Natural killer cell (primary cell): ENCODE data around the gene COL5A2. TPM values are rescaled to one million over a fixed set of nuclear protein-coding genes. Genes with fewer than 3 reads are reported as not detected.

Experiments used
- ATAC-seq, 3 donors: fragments of 150-1000 bp in 2 of 3; fragments of 200-7000 bp in 1 of 3; cut with Tn5 transposase; 1 replicate in 1 of 3; 2 replicates in 2 of 3; pipeline ENCODE4 v1.10.0; 2021; ENCODE audit warnings: mild to moderate bottlenecking in 2 of 3, moderate library complexity in 2 of 3
- DNase-seq, 2 donors: peaks; one replicate each; pipeline versions ENCODE4 v3.0.0 to v3.0.0-alpha.2; 2013 to 2021; ENCODE audit warnings: mixed read lengths in 1 of 2
- H3K27ac ChIP-seq: one replicate; pipeline ENCODE4 v1.5.1; 2013; ENCODE audit warnings: mild to moderate bottlenecking, low read length
- H3K27me3 ChIP-seq: one replicate; pipeline ENCODE4 v1.6.1; 2013; ENCODE audit warnings: low read length; ENCODE audit not compliant: control insufficient read depth, insufficient read depth
- H3K36me3 ChIP-seq: one replicate; pipeline ENCODE4 v1.6.1; 2013; ENCODE audit warnings: low read length; ENCODE audit not compliant: control insufficient read depth, insufficient read depth
- H3K4me1 ChIP-seq: one replicate; pipeline ENCODE4 v1.6.1; 2013; ENCODE audit warnings: low read length; ENCODE audit not compliant: control insufficient read depth, insufficient read depth
- H3K4me3 ChIP-seq: one replicate; pipeline ENCODE4 v1.5.1; 2013; ENCODE audit warnings: low read length
- H3K9me3 ChIP-seq: one replicate; pipeline ENCODE4 v1.6.1; 2013; ENCODE audit warnings: low read length; ENCODE audit not compliant: control insufficient read depth, insufficient read depth
- H3K27ac Mint-ChIP-seq, 2 donors: one replicate each; pipeline ENCODE4 v1.8.0; 2022; ENCODE audit warnings: mild to moderate bottlenecking in 2 of 2, mixed read lengths in 2 of 2, moderate library complexity in 1 of 2
- H3K27me3 Mint-ChIP-seq, 2 donors: one replicate each; pipeline ENCODE4 v1.8.0; 2022; ENCODE audit warnings: low read depth in 2 of 2, mixed read lengths in 2 of 2
- H3K36me3 Mint-ChIP-seq: one replicate; pipeline ENCODE4 v1.8.0; 2022; ENCODE audit warnings: mixed read lengths
- H3K4me1 Mint-ChIP-seq, 2 donors: one replicate each; pipeline ENCODE4 v1.8.0; 2022; ENCODE audit warnings: mixed read lengths in 2 of 2
- H3K4me3 Mint-ChIP-seq: one replicate; pipeline ENCODE4 v1.8.0; 2022; ENCODE audit warnings: mild to moderate bottlenecking, moderate library complexity, mixed read lengths
- H3K9me3 Mint-ChIP-seq, 2 donors: one replicate each; pipeline ENCODE4 v1.8.0; 2022; ENCODE audit warnings: mixed read lengths in 2 of 2
- CTCF ChIP-seq: fragments of 200-600 bp; IDR thresholded peaks from one replicate; pipeline ENCODE4 v1.8.0; 2022; ENCODE audit warnings: antibody characterized with exemption
- WGBS: methylation state at CpG from one replicate; pipeline ENCODE4 v1.1.7; 2013; ENCODE audit warnings: missing lambda C conversion rate; ENCODE audit not compliant: insufficient coverage; 5-methylcytosine and 5-hydroxymethylcytosine counted together
- intact Hi-C: fragments of 100-400 bp; cut with micrococcal nuclease; formaldehyde crosslinking; loops from one replicate; pipeline ENCODE4 v1.14.2; 2022
- total RNA-seq, 4 donors: library from RNA; stranded (reverse); fragments of 120-200 nt in 1 of 4; gene quantifications; one replicate each; pipeline versions ENCODE4 v1.2.3 to v1.2.4, GENCODE V29; 2013 to 2022

COL5A2 gene
- total RNA-seq, 3 donors from 2014 or later (not counting 1 experiment from before 2014, with no cell fraction given), result 0.38 to 0.68 (median 0.63) TPM

- Histone ChIP-seq H3K4me1 (no peaks in the 10 kb centered on the region), H3K4me3 (no peak overlapping the region), H3K36me3 (no peaks in the 10 kb centered on the region), H3K27ac (no peak overlapping the region), H3K9me3 (no peaks in the 10 kb centered on the region), H3K27me3 (no peaks in the 10 kb centered on the region)
- no peak for TF ChIP-seq CTCF
- whole genome bisulfite sequencing, result 93% methylated on average over 5 of the region's 5 CpGs
- ATAC-seq, result no peak
- no peak for DNase-seq
- Mint-ChIP-seq H3K36me3 (no peaks in the 10 kb centered on the region), H3K27me3 (no peaks in the 10 kb centered on the region), H3K4me1 (no peaks in the 10 kb centered on the region), H3K27ac (no peak overlapping the region), H3K4me3 (no peak overlapping the region), H3K9me3 (no peaks in the 10 kb centered on the region)
- intact Hi-C loops, result no loop called here
Measured at GRCh38 chr2:188984680-188985079, 194.9 kb downstream of the COL5A2 start.

GRCh38 chr2:188984065-188984491 is 195.5 kb downstream of the COL5A2 start:
- Histone ChIP-seq H3K4me3 (no peak overlapping the region), H3K36me3 (no peaks in the 10 kb centered on the region), H3K4me1 (no peaks in the 10 kb centered on the region), H3K9me3 (no peaks in the 10 kb centered on the region), H3K27ac (no peak overlapping the region), H3K27me3 (no peaks in the 10 kb centered on the region)
- no peak overlapping the region for H3K27ac Mint-ChIP-seq
- no peak overlapping the region for H3K4me3 Mint-ChIP-seq
- no peaks in the 10 kb centered on the region for H3K4me1 Mint-ChIP-seq
- no peak for TF ChIP-seq CTCF
- no peaks in the 10 kb centered on the region for H3K9me3 Mint-ChIP-seq
- H3K36me3 Mint-ChIP-seq, result no peaks in the 10 kb centered on the region
- ATAC-seq (no peak), DNase-seq (no peak)
- intact Hi-C loops, result no loop called here
- H3K27me3 Mint-ChIP-seq, result no peaks in the 10 kb centered on the region

- Mint-ChIP-seq H3K4me1 (no peaks in the 10 kb centered on the region), H3K27ac (no peak overlapping the region), H3K4me3 (no peak overlapping the region), H3K9me3 (no peaks in the 10 kb centered on the region), H3K27me3 (no peaks in the 10 kb centered on the region), H3K36me3 (no peaks in the 10 kb centered on the region)
- Histone ChIP-seq H3K4me3 (no peak overlapping the region), H3K27ac (no peak overlapping the region), H3K4me1 (no peaks in the 10 kb centered on the region), H3K36me3 (no peaks in the 10 kb centered on the region), H3K9me3 (no peaks in the 10 kb centered on the region), H3K27me3 (no peaks in the 10 kb centered on the region)
- intact Hi-C loops, result no loop called here
- no peak for TF ChIP-seq CTCF
- 83% methylated on average over 4 of the region's 4 CpGs for WGBS
- no peak for ATAC-seq
- DNase-seq, result no peak
Measured at GRCh38 chr2:188983427-188984064, 196.0 kb downstream of the COL5A2 start.

Other genes with a start within 250 kb of the COL5A2 start
- not detected for gene COL3A1, start 205.4 kb downstream of the COL5A2 start, total RNA-seq